Measurements from ENCODE around the gene DNAH2. TPM values are rescaled to one million over a fixed set of nuclear protein-coding genes. Genes with fewer than 3 reads are reported as not detected.

The DNAH2 gene
- total and polyA plus RNA-seq, 2 donors (not counting 3 experiments of a cell fraction or from before 2014, with no cell fraction given): 0.10 to 0.11 TPM

DNA sequence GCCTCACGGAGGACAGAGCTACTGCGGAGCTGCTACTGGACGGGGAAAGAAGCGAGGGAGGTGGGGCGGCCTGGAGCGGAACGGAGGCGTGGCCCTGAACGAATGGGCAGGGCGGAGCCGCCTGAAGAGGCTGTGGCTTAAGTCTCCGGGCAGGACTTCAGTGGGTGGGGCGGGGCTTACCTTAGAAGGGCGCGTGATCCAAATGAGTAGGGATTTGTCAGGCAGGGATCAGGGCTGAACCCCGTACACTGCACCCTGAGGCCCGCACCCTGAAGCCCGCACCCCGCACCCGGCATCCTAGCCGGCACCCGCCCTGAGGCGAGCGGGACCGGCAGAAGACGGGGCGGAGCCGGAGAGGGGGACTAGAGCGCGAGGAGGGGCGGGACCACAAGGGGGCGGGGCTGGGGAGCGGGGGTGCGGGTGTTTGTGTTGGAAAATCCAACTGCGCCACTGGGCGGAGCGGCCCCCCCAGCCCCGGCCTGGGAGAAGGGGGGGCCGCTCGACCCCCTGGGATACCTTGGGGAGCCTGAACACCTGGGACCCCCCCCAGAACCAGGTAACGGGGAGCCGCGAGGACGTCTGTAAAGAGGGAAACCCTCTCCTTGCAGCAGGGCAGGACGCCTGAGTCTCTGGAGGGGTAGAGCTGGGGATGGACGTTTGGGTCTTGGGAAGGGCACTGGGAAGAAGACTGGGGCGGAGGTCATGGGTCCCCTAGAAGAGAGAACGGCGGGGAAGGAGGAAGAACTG lies 116.4 kb downstream of the DNAH2 start, which contains the start of gene KDM6B:
Gene KDM6B, plus strand, starts transcription at position 423 of the 747 bp plus-strand sequence. CDS start 11,338 bp downstream, outside the sequence.
- DNase-seq (ENCODE audit: low read depth, low spot score) (peak; percentile 95), FAIRE-seq (peak; percentile 96)
- TF ChIP-seq POLR2A (IDR thresholded peaks at IDR 0.05; ENCODE audit: low read depth, low read length) (no peak), MYC (IDR thresholded peaks at IDR 0.05; ENCODE audit: low read depth, low read length) (no peak), EZH2 (IDR thresholded peaks at IDR 0.05; ENCODE audit: borderline replicate concordance, low read depth, low read length, severe bottlenecking) (no peak), FOS (IDR thresholded peaks at IDR 0.05; ENCODE audit: borderline replicate concordance, insufficient read depth, low read length) (no peak), JUN (IDR thresholded peaks at IDR 0.05; ENCODE audit: borderline replicate concordance, insufficient read depth, insufficient read length, low read depth) (no peak), POLR2AphosphoS5 (IDR thresholded peaks at IDR 0.05; ENCODE audit: insufficient read depth, low read depth, low read length) (no peak), GATA2 (IDR thresholded peaks at IDR 0.05; ENCODE audit: insufficient read depth, insufficient read length, low read depth, low read length) (no peak)
- TF ChIP-seq, protein P1, sequence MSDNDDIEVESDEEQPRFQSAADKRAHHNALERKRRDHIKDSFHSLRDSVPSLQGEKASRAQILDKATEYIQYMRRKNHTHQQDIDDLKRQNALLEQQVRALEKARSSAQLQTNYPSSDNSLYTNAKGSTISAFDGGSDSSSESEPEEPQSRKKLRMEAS (IDR thresholded peaks at IDR 0.05; ENCODE audit: insufficient read depth, insufficient read length): no peak
- TF ChIP-seq, protein P2, sequence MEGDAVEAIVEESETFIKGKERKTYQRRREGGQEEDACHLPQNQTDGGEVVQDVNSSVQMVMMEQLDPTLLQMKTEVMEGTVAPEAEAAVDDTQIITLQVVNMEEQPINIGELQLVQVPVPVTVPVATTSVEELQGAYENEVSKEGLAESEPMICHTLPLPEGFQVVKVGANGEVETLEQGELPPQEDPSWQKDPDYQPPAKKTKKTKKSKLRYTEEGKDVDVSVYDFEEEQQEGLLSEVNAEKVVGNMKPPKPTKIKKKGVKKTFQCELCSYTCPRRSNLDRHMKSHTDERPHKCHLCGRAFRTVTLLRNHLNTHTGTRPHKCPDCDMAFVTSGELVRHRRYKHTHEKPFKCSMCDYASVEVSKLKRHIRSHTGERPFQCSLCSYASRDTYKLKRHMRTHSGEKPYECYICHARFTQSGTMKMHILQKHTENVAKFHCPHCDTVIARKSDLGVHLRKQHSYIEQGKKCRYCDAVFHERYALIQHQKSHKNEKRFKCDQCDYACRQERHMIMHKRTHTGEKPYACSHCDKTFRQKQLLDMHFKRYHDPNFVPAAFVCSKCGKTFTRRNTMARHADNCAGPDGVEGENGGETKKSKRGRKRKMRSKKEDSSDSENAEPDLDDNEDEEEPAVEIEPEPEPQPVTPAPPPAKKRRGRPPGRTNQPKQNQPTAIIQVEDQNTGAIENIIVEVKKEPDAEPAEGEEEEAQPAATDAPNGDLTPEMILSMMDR (IDR thresholded peaks at IDR 0.05; ENCODE audit: extremely low read depth in 1 of 2, insufficient read depth in 1 of 2, low read depth in 1 of 2, low read length in 2 of 2): no peak
- H3K79me2 ChIP-seq (ENCODE audit: control insufficient read depth, insufficient read depth, low read length): no peaks in the 10 kb centered on the region
- ChIA-PET POLR2A (no interaction called here), CTCF (interaction anchor here (0.9 to 5.8 kb wide), 15 partner anchors 9 to 226 kb away, joined by 3 to 32 read pairs (median 4); partner anchors contain the start of genes CYB5D1, NAA38 and TMEM88)
- no peaks in the 10 kb centered on the region for H4K20me1 ChIP-seq (replicated peaks; ENCODE audit: control insufficient read depth, extremely low read depth, insufficient read depth, low read length)
- H3K9ac ChIP-seq (replicated peaks; ENCODE audit: extremely low read depth, insufficient read depth, low read length): peak within 1 kb of the TSS; percentile 96
- no peaks in the 10 kb centered on the region for H3K9me3 ChIP-seq (replicated peaks; ENCODE audit: control insufficient read depth, insufficient read depth, low read length)
- H3K4me1 ChIP-seq (ENCODE audit: control insufficient read depth, extremely low read depth, insufficient read depth, low read length): peaks cover 32% of the 10 kb centered on the region
- BruUV-seq (replicated peaks): no TSS peak
- peak within 1 kb of the TSS; percentile 79 for H3K4me2 ChIP-seq (ENCODE audit: insufficient read depth, low read length)
- H3K9me1 ChIP-seq (replicated peaks; ENCODE audit: control insufficient read depth, extremely low read depth, insufficient read depth, low read length): no peaks in the 10 kb centered on the region
- dilution Hi-C loops (cut with MboI; ENCODE audit: extremely low pct_ligation_motif_present, low sequenced_read_pairs): no loop called here
- peak within 1 kb of the TSS; percentile 94 for H3K27ac ChIP-seq (ENCODE audit: insufficient read depth, low read depth, low read length)
- no peaks in the 10 kb centered on the region for H3K36me3 ChIP-seq (ENCODE audit: control insufficient read depth in 2 of 2, extremely low read depth in 1 of 2, insufficient read depth in 2 of 2, low read length in 2 of 2)
- peak within 1 kb of the TSS; percentile 34 to 64 (median 61) for H3K4me3 ChIP-seq (replicated peaks in 1 of 3; ENCODE audit: insufficient read depth in 1 of 3, low read depth in 1 of 3, low read length in 3 of 3)
- intact Hi-C loops (cut with micrococcal nuclease): loop anchor here (1.0 kb wide), 2 partner anchors 17 to 53 kb away; no protein-coding TSS in a partner anchor
- H2AFZ ChIP-seq (ENCODE audit: low read depth, low read length): peak within 1 kb of the TSS; percentile 86
- H3K27me3 ChIP-seq (ENCODE audit: control insufficient read depth in 2 of 2, insufficient read depth in 2 of 2, low read length in 2 of 2): peaks cover 0 to 3% of the 10 kb centered on the region in 2 experiments
